GM12875 (cell line): ENCODE data around the gene RAB3GAP1.
"Not testable (repeated sequence)": the region's sequence is repeated elsewhere in the genome, so short reads cannot be mapped to it uniquely, and the experiment has no call there.

ENCODE experiments used
- H3K4me3 ChIP-seq: one replicate; pipeline ENCODE4 v1.5.1; 2011; ENCODE audit warnings: low read depth, low read length, control low read depth
- CTCF ChIP-seq: IDR thresholded peaks from 2 replicates; pipeline ENCODE4 v1.5.1; 2011; ENCODE audit warnings: low read depth, mild to moderate bottlenecking, control low read depth, inconsistent platforms, low read length, moderate library complexity, borderline replicate concordance; ENCODE audit not compliant: insufficient read depth

Gene RAB3GAP1

GRCh38 chr2:135103843-135104242 is 51.8 kb downstream of the RAB3GAP1 start:
- no peak for TF ChIP-seq CTCF
- no peak overlapping the region for H3K4me3 ChIP-seq

GRCh38 chr2:135105513-135106316 is 53.6 kb downstream of the RAB3GAP1 start:
- not testable (repeated sequence) for H3K4me3 ChIP-seq

GRCh38 chr2:135113322-135113721 is 61.2 kb downstream of the RAB3GAP1 start:
- H3K4me3 ChIP-seq = no peak overlapping the region
- no peak for TF ChIP-seq CTCF

GRCh38 chr2:135119582-135119981 is 67.5 kb downstream of the RAB3GAP1 start:
- H3K4me3 ChIP-seq = no peak overlapping the region
- TF ChIP-seq CTCF = no peak

- no peak for TF ChIP-seq CTCF
Observed at GRCh38 chr2:135121016-135121657, 69.0 kb downstream of the RAB3GAP1 start.

GRCh38 chr2:135121658-135122039 is 69.6 kb downstream of the RAB3GAP1 start:
- not testable (repeated sequence) for H3K4me3 ChIP-seq

More at GRCh38 chr2:135121016-135121657, 69.0 kb downstream of the RAB3GAP1 start:
- H3K4me3 ChIP-seq = no peak overlapping the region

GRCh38 chr2:135124924-135125886 is 73.1 kb downstream of the RAB3GAP1 start:
- H3K4me3 ChIP-seq = no peak overlapping the region
- no peak for TF ChIP-seq CTCF
